Endothelial cell of hepatic sinusoid (primary cell): Measurements from ENCODE around the gene PKD1.

Source experiments
- in situ Hi-C: cut with HindIII; loops from 2 replicates; pipeline ENCODE4 v1.10.0; 2017; ENCODE audit warnings: low sequenced_read_pairs

The PKD1 gene

DNA sequence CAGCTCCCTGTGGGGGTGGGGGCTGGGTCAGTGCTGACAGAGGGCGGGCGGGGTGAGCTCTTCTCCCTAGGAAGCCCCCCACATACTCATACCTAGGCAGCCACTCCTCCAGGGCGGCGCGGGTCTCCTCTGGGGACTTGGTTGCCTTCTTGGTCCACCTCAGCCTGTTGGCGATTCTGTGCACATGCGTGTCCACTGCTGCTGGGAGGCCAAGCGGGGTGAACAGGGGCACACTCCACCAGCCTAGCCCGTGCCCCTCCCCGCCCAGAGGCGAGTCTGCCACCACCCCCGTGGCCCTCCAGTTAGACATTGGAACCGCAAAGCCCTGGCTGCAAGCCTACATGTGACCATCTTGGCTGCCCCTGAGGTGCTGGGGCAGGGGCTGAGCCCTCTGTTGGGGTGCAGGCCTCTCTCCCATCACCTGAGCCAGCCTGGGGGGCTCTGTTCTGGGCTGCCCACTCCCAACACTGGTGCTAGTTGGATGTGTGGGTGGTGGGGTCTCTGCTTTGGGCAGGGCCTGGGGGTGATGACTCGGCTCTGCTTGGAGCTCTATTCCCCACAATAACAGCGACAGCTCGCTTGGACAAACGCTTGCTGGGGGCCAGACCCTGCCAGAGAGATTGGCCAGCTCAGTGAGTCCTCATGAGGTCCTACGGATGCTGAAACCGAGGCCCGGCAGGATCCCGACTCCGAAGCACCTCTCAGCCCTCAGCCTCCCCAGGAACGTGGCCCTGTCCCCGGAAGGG lies 95.5 kb downstream of the PKD1 start:
- in situ Hi-C loops: no loop called here

GRCh38 chr16:2039274-2040031 lies 96.2 kb downstream of the PKD1 start:
- in situ Hi-C loops: loop anchor here (5.0 to 10.0 kb wide), 4 partner anchors 38 to 465 kb away; partner anchors contain the start of gene RNF151
